ENCODE measurements around the gene CCDC91. TPM values are rescaled to one million over a fixed set of nuclear protein-coding genes. Genes with fewer than 3 reads are reported as not detected.

CCDC91 gene
- total RNA-seq, 2 experiments from 2014 or later: 18.3 to 22.9 TPM

- CTCF ChIA-PET: no interaction called here
- Mint-ChIP-seq H3K36me3 (peaks cover 13% of the 10 kb centered on the region), H3K27me3 (no peaks in the 10 kb centered on the region), H3K9me3 (ENCODE audit: low read depth) (peaks cover 4% of the 10 kb centered on the region), H3K4me3 (no peak overlapping the region), H3K4me1 (no peaks in the 10 kb centered on the region), H3K27ac (no peak overlapping the region)
- no peak for DNase-seq
- ATAC-seq: no peak
Measured at GRCh38 chr12:28383368-28383767, 193.1 kb downstream of the CCDC91 start.

GRCh38 chr12:28388879-28389278, 198.6 kb downstream of the CCDC91 start:
- CTCF ChIA-PET: no interaction called here
- H3K27ac Mint-ChIP-seq: no peak overlapping the region
- ATAC-seq (no peak), DNase-seq (no peak)
- H3K4me1 Mint-ChIP-seq: no peaks in the 10 kb centered on the region
- no peak overlapping the region for H3K4me3 Mint-ChIP-seq
- H3K27me3 Mint-ChIP-seq: no peaks in the 10 kb centered on the region
- H3K9me3 Mint-ChIP-seq (ENCODE audit: low read depth): peaks cover 4% of the 10 kb centered on the region
- peaks cover 10% of the 10 kb centered on the region for H3K36me3 Mint-ChIP-seq

GRCh38 chr12:28390206-28390605, 199.9 kb downstream of the CCDC91 start:
- CTCF ChIA-PET: no interaction called here
- no peak for DNase-seq
- H3K4me3 Mint-ChIP-seq: no peak overlapping the region

GRCh38 chr12:28390761-28391385, 200.6 kb downstream of the CCDC91 start:
- Mint-ChIP-seq H3K4me3 (no peak overlapping the region), H3K4me1 (no peaks in the 10 kb centered on the region), H3K36me3 (peaks cover 18% of the 10 kb centered on the region), H3K9me3 (ENCODE audit: low read depth) (peaks cover 4% of the 10 kb centered on the region), H3K27me3 (no peaks in the 10 kb centered on the region), H3K27ac (no peak overlapping the region)
- ATAC-seq (no peak), DNase-seq (no peak)
- CTCF ChIA-PET: no interaction called here

More at GRCh38 chr12:28390206-28390605, 199.9 kb downstream of the CCDC91 start:
- Mint-ChIP-seq H3K27ac (no peak overlapping the region), H3K27me3 (no peaks in the 10 kb centered on the region), H3K9me3 (ENCODE audit: low read depth) (peaks cover 4% of the 10 kb centered on the region), H3K36me3 (peaks cover 16% of the 10 kb centered on the region), H3K4me1 (no peaks in the 10 kb centered on the region)
- ATAC-seq: no peak

GRCh38 chr12:28409892-28410291, 219.6 kb downstream of the CCDC91 start:
- Mint-ChIP-seq H3K4me3 (no peak overlapping the region), H3K27ac (no peak overlapping the region), H3K36me3 (peaks cover 15% of the 10 kb centered on the region), H3K4me1 (no peaks in the 10 kb centered on the region), H3K9me3 (ENCODE audit: low read depth) (no peaks in the 10 kb centered on the region), H3K27me3 (no peaks in the 10 kb centered on the region)
- DNase-seq (no peak), ATAC-seq (no peak)
- CTCF ChIA-PET: no interaction called here

GRCh38 chr12:28413460-28414109, 223.3 kb downstream of the CCDC91 start:
- no peak for DNase-seq
- ATAC-seq: no peak
- H3K36me3 Mint-ChIP-seq: peaks cover 7% of the 10 kb centered on the region
- H3K27ac Mint-ChIP-seq: no peak overlapping the region
- H3K27me3 Mint-ChIP-seq: no peaks in the 10 kb centered on the region
- CTCF ChIA-PET: no interaction called here
- H3K4me1 Mint-ChIP-seq: no peaks in the 10 kb centered on the region
- H3K9me3 Mint-ChIP-seq (ENCODE audit: low read depth): no peaks in the 10 kb centered on the region
- H3K4me3 Mint-ChIP-seq: no peak overlapping the region

- no peak overlapping the region for H3K27ac Mint-ChIP-seq
- peaks cover 4% of the 10 kb centered on the region for H3K36me3 Mint-ChIP-seq
- no peaks in the 10 kb centered on the region for H3K4me1 Mint-ChIP-seq
- no peaks in the 10 kb centered on the region for H3K27me3 Mint-ChIP-seq
- DNase-seq (no peak), ATAC-seq (no peak)
- no peak overlapping the region for H3K4me3 Mint-ChIP-seq
- H3K9me3 Mint-ChIP-seq (ENCODE audit: low read depth): no peaks in the 10 kb centered on the region
- CTCF ChIA-PET: no interaction called here
Measured at GRCh38 chr12:28415755-28416154, 225.5 kb downstream of the CCDC91 start.

GRCh38 chr12:28421374-28421773, 231.1 kb downstream of the CCDC91 start:
- Mint-ChIP-seq H3K36me3 (peaks cover 8% of the 10 kb centered on the region), H3K27me3 (no peaks in the 10 kb centered on the region), H3K4me1 (no peaks in the 10 kb centered on the region), H3K9me3 (ENCODE audit: low read depth) (peaks cover 7% of the 10 kb centered on the region), H3K4me3 (no peak overlapping the region), H3K27ac (no peak overlapping the region)
- CTCF ChIA-PET: no interaction called here
- DNase-seq (no peak), ATAC-seq (no peak)

GRCh38 chr12:28424965-28425364, 234.7 kb downstream of the CCDC91 start:
- H3K27ac Mint-ChIP-seq: no peak overlapping the region
- no peak overlapping the region for H3K4me3 Mint-ChIP-seq
- H3K4me1 Mint-ChIP-seq: peaks cover 3% of the 10 kb centered on the region
- ATAC-seq: no peak
- CTCF ChIA-PET: no interaction called here
- peaks cover 8% of the 10 kb centered on the region for H3K36me3 Mint-ChIP-seq
- peaks cover 7% of the 10 kb centered on the region for H3K9me3 Mint-ChIP-seq (ENCODE audit: low read depth)
- DNase-seq: no peak
- H3K27me3 Mint-ChIP-seq: no peaks in the 10 kb centered on the region

- peaks cover 3% of the 10 kb centered on the region for H3K4me1 Mint-ChIP-seq
- ATAC-seq (no peak), DNase-seq (no peak)
- H3K4me3 Mint-ChIP-seq: no peak overlapping the region
- CTCF ChIA-PET: no interaction called here
- H3K36me3 Mint-ChIP-seq: peaks cover 8% of the 10 kb centered on the region
- no peaks in the 10 kb centered on the region for H3K27me3 Mint-ChIP-seq
- H3K27ac Mint-ChIP-seq: no peak overlapping the region
- H3K9me3 Mint-ChIP-seq (ENCODE audit: low read depth): peaks cover 7% of the 10 kb centered on the region
Measured at GRCh38 chr12:28425526-28425925, 235.3 kb downstream of the CCDC91 start.

- Mint-ChIP-seq H3K27me3 (no peaks in the 10 kb centered on the region), H3K4me3 (no peak overlapping the region)
- no peak for DNase-seq
Measured at GRCh38 chr12:28427046-28427445, 236.8 kb downstream of the CCDC91 start.

GRCh38 chr12:28440081-28440608, 249.9 kb downstream of the CCDC91 start:
- H3K27ac Mint-ChIP-seq: no peak overlapping the region
- H3K4me3 Mint-ChIP-seq: no peak overlapping the region

More at GRCh38 chr12:28427046-28427445, 236.8 kb downstream of the CCDC91 start:
- CTCF ChIA-PET: no interaction called here
- ATAC-seq: no peak
- Mint-ChIP-seq H3K27ac (no peak overlapping the region), H3K4me1 (peaks cover 3% of the 10 kb centered on the region), H3K36me3 (no peaks in the 10 kb centered on the region), H3K9me3 (ENCODE audit: low read depth) (no peaks in the 10 kb centered on the region)

GRCh38 chr12:28442101-28442500, 251.8 kb downstream of the CCDC91 start:
- H3K9me3 Mint-ChIP-seq (ENCODE audit: low read depth): no peaks in the 10 kb centered on the region
- H3K27ac Mint-ChIP-seq: no peak overlapping the region
- DNase-seq (no peak), ATAC-seq (no peak)
- peaks cover 5% of the 10 kb centered on the region for H3K36me3 Mint-ChIP-seq
- peaks cover 1% of the 10 kb centered on the region for H3K4me1 Mint-ChIP-seq
- H3K4me3 Mint-ChIP-seq: no peak overlapping the region
- CTCF ChIA-PET: no interaction called here
- no peaks in the 10 kb centered on the region for H3K27me3 Mint-ChIP-seq

More at GRCh38 chr12:28440081-28440608, 249.9 kb downstream of the CCDC91 start:
- H3K4me1 Mint-ChIP-seq: peaks cover 1% of the 10 kb centered on the region
- H3K27me3 Mint-ChIP-seq: no peaks in the 10 kb centered on the region
- ATAC-seq: no peak
- peaks cover 7% of the 10 kb centered on the region for H3K36me3 Mint-ChIP-seq
- CTCF ChIA-PET: no interaction called here
- no peaks in the 10 kb centered on the region for H3K9me3 Mint-ChIP-seq (ENCODE audit: low read depth)
- DNase-seq: no peak

GRCh38 chr12:28443337-28443736, 253.1 kb downstream of the CCDC91 start:
- H3K4me1 Mint-ChIP-seq: peaks cover 1% of the 10 kb centered on the region
- no peaks in the 10 kb centered on the region for H3K9me3 Mint-ChIP-seq (ENCODE audit: low read depth)
- peaks cover 5% of the 10 kb centered on the region for H3K36me3 Mint-ChIP-seq
- H3K4me3 Mint-ChIP-seq: no peak overlapping the region
- no peak overlapping the region for H3K27ac Mint-ChIP-seq
- no peaks in the 10 kb centered on the region for H3K27me3 Mint-ChIP-seq
- ATAC-seq: no peak
- no peak for DNase-seq
- CTCF ChIA-PET: interaction anchor here (0.6 kb wide), 1 partner anchor 669 kb away, joined by 3 read pairs; no protein-coding TSS in a partner anchor
